ENCODE results near the gene FLYWCH2. TPM values are rescaled to one million over a fixed set of nuclear protein-coding genes. Genes with fewer than 3 reads are reported as not detected.
A peak's percentile ranks its signal among the peaks of the same experiment; 100 is the strongest.

Gene FLYWCH2
- total and polyA plus RNA-seq, 2 of the 13 experiments (the other 11 are each of a cell fraction or from before 2014, with no cell fraction given), result 16.9 to 19.8 TPM

DNA sequence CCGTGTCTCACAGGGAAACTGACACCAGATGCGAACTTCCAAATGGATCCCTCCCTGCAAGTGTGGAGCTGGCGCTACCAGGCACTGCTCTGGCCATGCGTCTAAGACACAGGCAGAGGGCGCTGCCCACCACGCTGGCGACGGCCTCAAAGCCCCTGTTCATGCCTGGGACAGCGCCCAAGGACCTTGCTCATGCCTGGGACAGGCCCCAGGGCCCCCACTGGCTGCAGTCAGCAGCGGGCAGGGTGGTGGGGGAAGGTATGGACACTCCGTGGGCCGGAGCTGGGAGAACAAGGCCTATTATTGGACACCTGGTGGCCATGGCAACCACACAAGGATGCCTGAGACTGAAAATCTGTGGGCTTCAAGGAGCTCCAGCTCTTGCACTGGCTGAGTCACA is 44.1 kb upstream of the FLYWCH2 start (continued):
- TF ChIP-seq, protein P1, sequence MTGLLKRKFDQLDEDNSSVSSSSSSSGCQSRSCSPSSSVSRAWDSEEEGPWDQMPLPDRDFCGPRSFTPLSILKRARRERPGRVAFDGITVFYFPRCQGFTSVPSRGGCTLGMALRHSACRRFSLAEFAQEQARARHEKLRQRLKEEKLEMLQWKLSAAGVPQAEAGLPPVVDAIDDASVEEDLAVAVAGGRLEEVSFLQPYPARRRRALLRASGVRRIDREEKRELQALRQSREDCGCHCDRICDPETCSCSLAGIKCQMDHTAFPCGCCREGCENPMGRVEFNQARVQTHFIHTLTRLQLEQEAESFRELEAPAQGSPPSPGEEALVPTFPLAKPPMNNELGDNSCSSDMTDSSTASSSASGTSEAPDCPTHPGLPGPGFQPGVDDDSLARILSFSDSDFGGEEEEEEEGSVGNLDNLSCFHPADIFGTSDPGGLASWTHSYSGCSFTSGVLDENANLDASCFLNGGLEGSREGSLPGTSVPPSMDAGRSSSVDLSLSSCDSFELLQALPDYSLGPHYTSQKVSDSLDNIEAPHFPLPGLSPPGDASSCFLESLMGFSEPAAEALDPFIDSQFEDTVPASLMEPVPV (CRISPR knock-in tag; IDR thresholded peaks at IDR 0.05), result no peak
- TF ChIP-seq, protein P2, sequence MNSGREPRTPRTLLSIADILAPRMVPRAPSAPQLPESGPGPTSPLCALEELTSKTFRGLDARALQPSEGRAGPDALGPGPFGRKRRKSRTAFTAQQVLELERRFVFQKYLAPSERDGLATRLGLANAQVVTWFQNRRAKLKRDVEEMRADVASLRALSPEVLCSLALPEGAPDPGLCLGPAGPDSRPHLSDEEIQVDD (CRISPR knock-in tag; IDR thresholded peaks at IDR 0.05; ENCODE audit: borderline replicate concordance), result no peak
- TF ChIP-seq, protein P3, sequence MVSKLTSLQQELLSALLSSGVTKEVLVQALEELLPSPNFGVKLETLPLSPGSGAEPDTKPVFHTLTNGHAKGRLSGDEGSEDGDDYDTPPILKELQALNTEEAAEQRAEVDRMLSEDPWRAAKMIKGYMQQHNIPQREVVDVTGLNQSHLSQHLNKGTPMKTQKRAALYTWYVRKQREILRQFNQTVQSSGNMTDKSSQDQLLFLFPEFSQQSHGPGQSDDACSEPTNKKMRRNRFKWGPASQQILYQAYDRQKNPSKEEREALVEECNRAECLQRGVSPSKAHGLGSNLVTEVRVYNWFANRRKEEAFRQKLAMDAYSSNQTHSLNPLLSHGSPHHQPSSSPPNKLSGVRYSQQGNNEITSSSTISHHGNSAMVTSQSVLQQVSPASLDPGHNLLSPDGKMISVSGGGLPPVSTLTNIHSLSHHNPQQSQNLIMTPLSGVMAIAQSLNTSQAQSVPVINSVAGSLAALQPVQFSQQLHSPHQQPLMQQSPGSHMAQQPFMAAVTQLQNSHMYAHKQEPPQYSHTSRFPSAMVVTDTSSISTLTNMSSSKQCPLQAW (CRISPR knock-in tag; IDR thresholded peaks at IDR 0.05), result peak; percentile 22; the same call in 1 of the 2 replicates
- no peak for TF ChIP-seq ZNF549 (CRISPR knock-in tag; IDR thresholded peaks at IDR 0.05)
- peak; percentile 75 for TF ChIP-seq GABPB1 (CRISPR knock-in tag; IDR thresholded peaks at IDR 0.05)
- no peak for TF ChIP-seq ZKSCAN1 (IDR thresholded peaks at IDR 0.05; ENCODE audit: low read length)
- TF ChIP-seq TBX3 (IDR thresholded peaks at IDR 0.05; ENCODE audit: borderline replicate concordance), result no peak
- no peak for TF ChIP-seq ELF4 (CRISPR knock-in tag; IDR thresholded peaks at IDR 0.05; ENCODE audit: borderline replicate concordance)
- no peak for TF ChIP-seq ZNF44 (CRISPR knock-in tag; IDR thresholded peaks at IDR 0.05)
- TF ChIP-seq SMAD3 (CRISPR knock-in tag; IDR thresholded peaks at IDR 0.05), result no peak
- no peak for TF ChIP-seq RNF2 (conservative IDR thresholded peaks at IDR 0.05; ENCODE audit: low read depth)
- no peak for TF ChIP-seq SP5 (CRISPR knock-in tag; IDR thresholded peaks at IDR 0.05; ENCODE audit: borderline replicate concordance, low read depth)
- TF ChIP-seq ZNF878 (CRISPR knock-in tag; IDR thresholded peaks at IDR 0.05), result no peak
- TF ChIP-seq CBX5 (CRISPR knock-in tag; IDR thresholded peaks at IDR 0.05; ENCODE audit: borderline replicate concordance), result peak; percentile 56; the same call in 1 of the 2 replicates
- TF ChIP-seq ZZZ3 (CRISPR knock-in tag; IDR thresholded peaks at IDR 0.05; ENCODE audit: borderline replicate concordance), result no peak
- no peak for TF ChIP-seq DMAP1 (CRISPR knock-in tag; IDR thresholded peaks at IDR 0.05)
- TF ChIP-seq, protein P4, sequence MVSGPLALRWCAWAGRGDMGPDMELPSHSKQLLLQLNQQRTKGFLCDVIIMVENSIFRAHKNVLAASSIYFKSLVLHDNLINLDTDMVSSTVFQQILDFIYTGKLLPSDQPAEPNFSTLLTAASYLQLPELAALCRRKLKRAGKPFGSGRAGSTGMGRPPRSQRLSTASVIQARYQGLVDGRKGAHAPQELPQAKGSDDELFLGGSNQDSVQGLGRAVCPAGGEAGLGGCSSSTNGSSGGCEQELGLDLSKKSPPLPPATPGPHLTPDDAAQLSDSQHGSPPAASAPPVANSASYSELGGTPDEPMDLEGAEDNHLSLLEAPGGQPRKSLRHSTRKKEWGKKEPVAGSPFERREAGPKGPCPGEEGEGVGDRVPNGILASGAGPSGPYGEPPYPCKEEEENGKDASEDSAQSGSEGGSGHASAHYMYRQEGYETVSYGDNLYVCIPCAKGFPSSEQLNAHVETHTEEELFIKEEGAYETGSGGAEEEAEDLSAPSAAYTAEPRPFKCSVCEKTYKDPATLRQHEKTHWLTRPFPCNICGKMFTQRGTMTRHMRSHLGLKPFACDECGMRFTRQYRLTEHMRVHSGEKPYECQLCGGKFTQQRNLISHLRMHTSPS (CRISPR knock-in tag; IDR thresholded peaks at IDR 0.05; ENCODE audit: low read depth), result no peak
- TF ChIP-seq NCOA2 (CRISPR knock-in tag; IDR thresholded peaks at IDR 0.05), result no peak
- TF ChIP-seq AGO1 (IDR thresholded peaks at IDR 0.05; ENCODE audit: low read depth, low read length, poor library complexity, severe bottlenecking), result no peak
- TF ChIP-seq, protein P5, sequence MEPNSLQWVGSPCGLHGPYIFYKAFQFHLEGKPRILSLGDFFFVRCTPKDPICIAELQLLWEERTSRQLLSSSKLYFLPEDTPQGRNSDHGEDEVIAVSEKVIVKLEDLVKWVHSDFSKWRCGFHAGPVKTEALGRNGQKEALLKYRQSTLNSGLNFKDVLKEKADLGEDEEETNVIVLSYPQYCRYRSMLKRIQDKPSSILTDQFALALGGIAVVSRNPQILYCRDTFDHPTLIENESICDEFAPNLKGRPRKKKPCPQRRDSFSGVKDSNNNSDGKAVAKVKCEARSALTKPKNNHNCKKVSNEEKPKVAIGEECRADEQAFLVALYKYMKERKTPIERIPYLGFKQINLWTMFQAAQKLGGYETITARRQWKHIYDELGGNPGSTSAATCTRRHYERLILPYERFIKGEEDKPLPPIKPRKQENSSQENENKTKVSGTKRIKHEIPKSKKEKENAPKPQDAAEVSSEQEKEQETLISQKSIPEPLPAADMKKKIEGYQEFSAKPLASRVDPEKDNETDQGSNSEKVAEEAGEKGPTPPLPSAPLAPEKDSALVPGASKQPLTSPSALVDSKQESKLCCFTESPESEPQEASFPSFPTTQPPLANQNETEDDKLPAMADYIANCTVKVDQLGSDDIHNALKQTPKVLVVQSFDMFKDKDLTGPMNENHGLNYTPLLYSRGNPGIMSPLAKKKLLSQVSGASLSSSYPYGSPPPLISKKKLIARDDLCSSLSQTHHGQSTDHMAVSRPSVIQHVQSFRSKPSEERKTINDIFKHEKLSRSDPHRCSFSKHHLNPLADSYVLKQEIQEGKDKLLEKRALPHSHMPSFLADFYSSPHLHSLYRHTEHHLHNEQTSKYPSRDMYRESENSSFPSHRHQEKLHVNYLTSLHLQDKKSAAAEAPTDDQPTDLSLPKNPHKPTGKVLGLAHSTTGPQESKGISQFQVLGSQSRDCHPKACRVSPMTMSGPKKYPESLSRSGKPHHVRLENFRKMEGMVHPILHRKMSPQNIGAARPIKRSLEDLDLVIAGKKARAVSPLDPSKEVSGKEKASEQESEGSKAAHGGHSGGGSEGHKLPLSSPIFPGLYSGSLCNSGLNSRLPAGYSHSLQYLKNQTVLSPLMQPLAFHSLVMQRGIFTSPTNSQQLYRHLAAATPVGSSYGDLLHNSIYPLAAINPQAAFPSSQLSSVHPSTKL (CRISPR knock-in tag; IDR thresholded peaks at IDR 0.05), result no peak
- peak; percentile 52; the same call in 1 of the 2 replicates for TF ChIP-seq SMC3 (IDR thresholded peaks at IDR 0.05; ENCODE audit: low read length)
- TF ChIP-seq MXD4 (CRISPR knock-in tag; IDR thresholded peaks at IDR 0.05), result 0 out of 2 replicates have a peak, but pooled peaks have one; percentile 32
- peak; percentile 16; the same call in 1 of the 2 replicates for TF ChIP-seq ZNF788 (CRISPR knock-in tag; IDR thresholded peaks at IDR 0.05; ENCODE audit: borderline replicate concordance)

All from HepG2 (cell line).